Eye (tissue), 1 donor: ENCODE measurements around the gene SEMA3F.

Source experiments
- DNase-seq: peaks from one replicate; pipeline ENCODE4 v3.0.0-alpha.2; 2015

The SEMA3F gene

DNA sequence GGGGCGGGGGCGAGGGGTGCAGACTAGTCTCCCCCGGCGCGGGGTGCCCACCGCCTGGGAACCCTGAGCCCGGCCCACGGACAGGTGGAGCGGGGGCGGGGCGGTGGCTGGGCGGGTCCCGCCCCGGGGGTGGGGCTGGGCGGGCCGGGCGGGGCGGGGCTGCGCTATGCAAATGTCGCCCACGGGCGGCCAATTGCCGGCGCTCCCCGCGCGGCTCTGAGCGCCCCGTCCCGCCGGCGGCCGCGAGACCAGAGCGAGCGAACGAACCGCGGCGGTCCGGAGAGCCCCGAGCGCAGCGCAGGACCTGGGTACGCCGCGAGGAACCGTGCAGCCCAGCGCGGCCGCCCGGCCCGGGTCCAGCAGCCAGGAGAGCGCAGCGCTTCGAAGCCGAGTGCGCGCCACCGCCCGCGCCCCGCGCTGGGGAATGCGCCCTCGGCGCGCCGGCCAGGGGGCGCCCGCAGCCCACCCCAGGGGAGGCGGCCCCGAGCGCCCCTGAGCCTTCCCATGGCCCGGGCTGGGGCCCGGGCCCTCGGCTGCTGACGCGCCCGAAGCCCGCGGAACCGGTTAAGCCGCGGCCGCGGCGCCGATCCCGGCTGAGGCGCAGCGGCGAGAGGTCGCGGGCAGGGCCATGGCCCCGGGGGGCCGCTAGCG is at the start of gene SEMA3F:
Gene SEMA3F (plus strand): TSS at position 485 of the 651 bp plus-strand sequence. CDS start 4,299 bp downstream, outside the sequence.
- DNase-seq = peak; percentile 82

- no peak for DNase-seq
Observed at GRCh38 chr3:50111757-50112156, 43.4 kb upstream of the SEMA3F start.

- no peak for DNase-seq
Observed at GRCh38 chr3:50112462-50112861, 42.7 kb upstream of the SEMA3F start.

DNA sequence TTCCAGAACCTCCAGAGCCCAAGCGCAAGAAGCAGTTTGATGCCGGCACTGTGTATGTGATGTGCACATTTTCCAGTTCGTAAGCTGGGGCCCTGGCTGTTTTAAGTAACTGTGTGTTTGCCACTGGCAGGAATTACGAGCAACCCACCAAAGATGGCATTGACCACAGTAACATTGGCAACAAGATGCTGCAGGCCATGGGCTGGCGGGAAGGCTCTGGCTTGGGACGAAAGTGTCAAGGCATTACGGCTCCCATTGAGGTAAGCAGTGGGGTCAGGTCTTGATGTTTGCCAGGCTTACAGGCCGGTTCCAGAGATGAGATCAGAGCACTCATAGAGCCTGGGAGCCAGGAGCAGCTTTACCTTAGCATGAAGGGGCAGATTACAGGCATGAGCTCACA is 38.0 kb upstream of the SEMA3F start:
- DNase-seq = no peak

- no peak for DNase-seq
Observed at GRCh38 chr3:50118237-50118636, 36.9 kb upstream of the SEMA3F start.

- no peak for DNase-seq
Observed at GRCh38 chr3:50119786-50120185, 35.3 kb upstream of the SEMA3F start.

DNA sequence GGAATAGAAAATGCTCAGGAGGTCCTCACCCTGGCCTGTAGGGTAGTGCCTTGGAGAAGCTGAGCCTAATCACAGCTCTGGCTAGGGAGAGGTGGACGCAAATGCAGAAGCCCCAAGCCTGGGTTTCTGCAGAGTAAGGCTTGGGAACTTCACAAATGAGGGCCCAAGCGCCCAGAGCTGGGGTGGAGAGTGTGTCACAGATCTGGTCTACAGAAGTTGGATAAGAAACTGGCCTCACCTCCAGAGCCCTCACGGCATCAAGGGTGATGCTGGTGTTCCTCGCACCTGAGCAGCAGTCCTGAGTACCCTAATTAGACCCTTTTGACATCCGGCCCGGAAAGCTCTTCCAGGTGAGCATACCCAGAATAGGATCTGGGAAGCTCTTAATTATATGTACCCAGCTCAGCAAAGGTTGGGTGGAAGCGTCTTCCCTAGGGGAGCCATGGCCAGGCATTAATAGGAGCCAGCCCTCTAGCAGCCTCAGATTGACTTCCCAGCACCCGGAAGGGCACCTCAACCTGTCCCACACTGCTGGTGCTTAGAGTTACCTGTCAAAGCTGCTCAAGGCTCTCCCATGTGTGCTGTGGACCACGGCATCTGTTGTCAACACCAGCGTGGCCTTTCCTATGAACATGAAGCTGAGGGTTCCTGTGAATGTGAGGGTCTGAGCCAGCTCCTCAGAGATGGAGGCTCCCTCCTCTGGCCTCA is 34.6 kb upstream of the SEMA3F start:
- DNase-seq = no peak

DNA sequence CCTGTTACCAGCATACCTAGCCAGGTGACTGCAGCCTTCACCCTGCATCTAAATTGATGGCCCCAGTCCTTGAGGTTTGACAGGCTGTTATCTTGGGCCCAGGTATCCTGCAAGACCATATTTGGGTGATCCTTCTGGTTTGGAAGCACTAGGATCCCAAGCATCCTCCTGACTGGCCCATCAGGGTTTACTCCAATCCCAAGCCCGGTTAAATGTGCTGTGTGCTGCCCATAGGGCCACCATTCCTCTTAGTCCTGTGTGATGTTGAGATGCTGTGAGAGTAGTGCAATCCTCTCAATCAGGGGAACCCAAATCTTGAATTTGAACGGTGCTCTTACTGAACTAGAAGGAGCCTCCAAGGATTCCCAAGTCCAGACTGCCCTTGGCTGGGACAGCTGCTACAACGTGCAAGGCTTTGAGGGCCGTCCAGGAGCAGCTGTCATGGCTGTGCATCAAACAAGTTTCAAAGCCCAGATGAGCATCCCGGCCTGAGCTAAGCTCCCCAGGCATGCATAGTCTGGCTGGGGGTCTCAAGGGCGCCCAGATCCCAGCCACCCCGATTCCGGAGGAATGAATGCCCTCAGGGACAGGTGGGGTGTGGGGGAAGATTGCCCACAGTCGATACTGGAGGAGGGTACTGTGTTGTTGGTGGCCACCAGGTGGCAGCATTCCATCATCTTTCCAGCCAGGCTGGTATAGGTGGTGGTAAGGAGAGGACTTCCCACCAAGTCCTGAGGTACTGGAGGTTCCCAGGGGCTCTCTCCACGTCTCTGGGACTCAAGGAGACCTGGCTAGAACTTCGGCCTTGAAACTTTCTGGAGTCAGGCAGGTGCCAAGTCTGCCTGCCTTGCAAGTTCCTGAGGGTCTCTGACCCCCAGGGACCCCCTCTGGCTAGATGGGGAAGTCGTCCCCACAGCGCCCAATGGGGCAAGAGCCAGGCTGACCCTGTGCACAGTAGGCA is 33.8 kb upstream of the SEMA3F start:
- peak; percentile 94 for DNase-seq

- no peak for DNase-seq
Observed at GRCh38 chr3:50122071-50122470, 33.1 kb upstream of the SEMA3F start.

DNA sequence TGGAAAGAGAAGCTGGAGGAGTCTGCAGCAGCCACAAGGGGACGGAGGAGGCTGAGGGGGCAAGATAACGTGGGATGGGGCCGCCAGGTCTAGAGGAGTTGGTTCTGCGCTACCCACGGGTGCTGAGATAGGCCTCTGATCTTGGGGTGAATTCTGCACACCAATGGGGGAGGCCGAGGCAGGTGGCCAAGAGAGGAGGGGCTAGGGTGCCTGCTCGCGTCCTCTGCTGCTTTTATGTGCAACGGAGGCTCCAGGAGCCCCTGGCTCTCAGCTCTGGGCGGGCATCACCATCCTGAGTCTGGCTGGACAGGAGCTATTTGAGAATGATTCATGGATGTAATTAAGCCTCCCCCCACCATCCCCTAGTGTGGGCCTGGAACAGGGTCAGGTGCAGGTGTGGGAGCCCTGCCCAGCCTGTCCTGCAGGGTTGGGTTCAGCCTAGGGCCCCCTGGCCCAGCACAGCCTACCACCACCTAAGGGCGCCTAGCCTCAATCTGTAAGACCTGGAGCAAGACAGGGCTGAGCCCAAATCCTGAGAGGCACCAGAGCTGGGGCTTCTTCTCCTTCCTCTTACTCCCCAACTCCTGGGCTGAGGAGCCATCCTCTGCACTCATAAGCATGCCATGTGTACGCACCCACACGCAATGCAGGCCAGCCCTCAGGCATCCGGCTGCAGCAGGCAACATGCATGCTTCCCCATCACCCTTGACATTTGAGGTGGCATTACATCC is 32.3 kb upstream of the SEMA3F start:
- DNase-seq = no peak

- no peak for DNase-seq
Observed at GRCh38 chr3:50123394-50124051, 31.6 kb upstream of the SEMA3F start.

- DNase-seq = peak; percentile 73
Observed at GRCh38 chr3:50124052-50124799, 30.9 kb upstream of the SEMA3F start.

- peak; percentile 66 for DNase-seq
Observed at GRCh38 chr3:50124800-50125178, 30.3 kb upstream of the SEMA3F start.

- DNase-seq = peak; percentile 86
Observed at GRCh38 chr3:50125541-50126286, 29.4 kb upstream of the SEMA3F start.

- peak; percentile 92 for DNase-seq
Observed at GRCh38 chr3:50126287-50127211, 28.6 kb upstream of the SEMA3F start.

- no peak for DNase-seq
Observed at GRCh38 chr3:50127251-50127691, 27.9 kb upstream of the SEMA3F start.

GRCh38 chr3:50128001-50128400 is 27.1 kb upstream of the SEMA3F start:
- no peak for DNase-seq

- no peak for DNase-seq
Observed at GRCh38 chr3:50130436-50130835, 24.7 kb upstream of the SEMA3F start.
